A549 (cell line): ENCODE results near the gene DOCK9. TPM values are rescaled to one million over a fixed set of nuclear protein-coding genes. Genes with fewer than 3 reads are reported as not detected.

Experiments used
- ATAC-seq, 2 experiments: fragments of 200-7000 bp in 1 of 2; fragments of >200 bp in 1 of 2; cut with Nextera tagmentation in 1 of 2; cut with Tn5 transposase in 1 of 2; 3 replicates each; pipeline versions ENCODE4 v1.8.0 to v1.9.1; 2018 to 2020; ENCODE audit warnings: mild to moderate bottlenecking in 1 of 2, moderate library complexity in 1 of 2
- CTCF ChIA-PET: fragments of 300-600 bp; sonication (Branson Sonifier 250); formaldehyde crosslinking; extraction: SDS; loops from one replicate; lab custom pipeline; 2021; ENCODE audit warnings: antibody characterized with exemption, inconsistent platforms; lab: Yijun Ruan, JAX
- POLR2A ChIA-PET: fragments of 350-600 bp; formaldehyde crosslinking; extraction: SDS; loops from one replicate; lab custom pipeline; 2021; ENCODE audit warnings: antibody characterized with exemption, inconsistent platforms; lab: Yijun Ruan, JAX
- DNase-seq, 2 experiments: peaks; one replicate each; pipeline versions ENCODE4 v3.0.0 to v3.0.0-alpha.2; 2011 to 2016; ENCODE audit warnings: low read depth in 1 of 2, low spot score in 1 of 2
- FAIRE-seq: peaks from 2 replicates; lab custom pipeline; 2011; peaks lifted over from hg19 to GRCh38; lab: Jason Lieb, UNC
- H3K27ac ChIP-seq, 2 experiments: fragments of >200 bp; sonication (Bioruptor Twin); formaldehyde crosslinking; 3 replicates each; pipeline ENCODE4 v1.5.1; 2016 to 2017
- H3K4me1 ChIP-seq: fragments of >200 bp; sonication (Bioruptor Twin); formaldehyde crosslinking; 3 replicates; pipeline ENCODE4 v1.6.1; 2016
- H3K4me2 ChIP-seq: fragments of >200 bp; sonication (Bioruptor Twin); formaldehyde crosslinking; 3 replicates; pipeline ENCODE4 v1.6.1; 2016
- H3K4me3 ChIP-seq: fragments of >200 bp; sonication (Bioruptor Twin); formaldehyde crosslinking; 3 replicates; pipeline ENCODE4 v1.5.1; 2016
- H3K9me3 ChIP-seq: fragments of >200 bp; sonication (Bioruptor Twin); formaldehyde crosslinking; 3 replicates; pipeline ENCODE4 v1.6.1; 2016
- CBX2 ChIP-seq: fragments of 200-600 bp; sonication (generic); IDR thresholded peaks from 2 replicates; pipeline ENCODE4 v1.6.1; 2016; ENCODE audit warnings: low read depth, mild to moderate bottlenecking, borderline replicate concordance
- CBX8 ChIP-seq: fragments of 200-600 bp; sonication (generic); IDR thresholded peaks from 2 replicates; pipeline ENCODE4 v1.6.1; 2016
- EHMT2 ChIP-seq: fragments of 200-600 bp; sonication (generic); IDR thresholded peaks from 2 replicates; pipeline ENCODE4 v1.6.1; 2016; ENCODE audit warnings: antibody characterized with exemption, low read depth, mild to moderate bottlenecking, moderate library complexity
- EP300 ChIP-seq, 2 experiments: fragments of >200 bp; sonication (Bioruptor Twin); formaldehyde crosslinking; IDR thresholded peaks; 2 replicates in 1 of 2; 3 replicates in 1 of 2; pipeline ENCODE4 v1.6.1; 2016 to 2017
- FOSL2 ChIP-seq, 2 experiments: fragments of 450-650 bp in 1 of 2; fragments of >200 bp in 1 of 2; sonication (Bioruptor Twin) in 1 of 2; formaldehyde crosslinking; IDR thresholded peaks; 2 replicates each; pipeline versions ENCODE4 v1.5.0 to v1.6.1; 2016 to 2020; ENCODE audit warnings: mild to moderate bottlenecking in 1 of 2, moderate library complexity in 1 of 2
- GATA3 ChIP-seq: IDR thresholded peaks from 2 replicates; pipeline ENCODE4 v1.6.1; 2012; ENCODE audit warnings: borderline replicate concordance
- HEYL ChIP-seq: fragments of 250-450 bp; sonication (Bioruptor Pico); IDR thresholded peaks from 2 replicates; pipeline ENCODE4 v1.8.0; 2021; ENCODE audit warnings: mild to moderate bottlenecking, moderate library complexity
- JUNB ChIP-seq: fragments of >200 bp; sonication (Bioruptor Twin); formaldehyde crosslinking; IDR thresholded peaks from 2 replicates; pipeline ENCODE4 v1.6.1; 2016
- MAFK ChIP-seq: fragments of 450-650 bp; IDR thresholded peaks from 2 replicates; pipeline ENCODE4 v1.6.1; 2014; ENCODE audit not compliant: partially characterized antibody
- NR3C1 ChIP-seq: fragments of >200 bp; sonication (Bioruptor Twin); formaldehyde crosslinking; IDR thresholded peaks from 3 replicates; pipeline ENCODE4 v1.6.1; 2017
- PHF8 ChIP-seq: fragments of 200-600 bp; sonication (generic); IDR thresholded peaks from 2 replicates; pipeline ENCODE4 v1.6.1; 2016; ENCODE audit warnings: low read depth, mild to moderate bottlenecking, antibody characterized with exemption, moderate library complexity, borderline replicate concordance
- POLR2A ChIP-seq: IDR thresholded peaks from 2 replicates; pipeline ENCODE4 v1.6.1; 2012; ENCODE audit warnings: mild to moderate bottlenecking, low read length
- RAD21 ChIP-seq, 2 experiments: fragments of >200 bp in 1 of 2; sonication (Bioruptor Twin) in 1 of 2; formaldehyde crosslinking in 1 of 2; IDR thresholded peaks in 1 of 2; conservative IDR thresholded peaks in 1 of 2; 2 replicates in 1 of 2; 3 replicates in 1 of 2; pipeline ENCODE4 v1.6.1; 2012 to 2018; ENCODE audit warnings: inconsistent platforms in 1 of 2
- RARB ChIP-seq: fragments of 250-450 bp; sonication (Bioruptor Pico); IDR thresholded peaks from 2 replicates; pipeline ENCODE4 v1.8.0; 2021; ENCODE audit warnings: mild to moderate bottlenecking, moderate library complexity
- RCOR1 ChIP-seq: fragments of 150-350 bp; IDR thresholded peaks from 2 replicates; pipeline ENCODE4 v1.6.1; 2014; ENCODE audit warnings: antibody characterized with exemption, low read length, low read depth
- RFX5 ChIP-seq: fragments of 450-650 bp; IDR thresholded peaks from 2 replicates; pipeline ENCODE4 v1.7.1; 2014; ENCODE audit warnings: antibody characterized with exemption, mild to moderate bottlenecking, moderate library complexity
- SMC3 ChIP-seq: fragments of >200 bp; sonication (Bioruptor Twin); formaldehyde crosslinking; IDR thresholded peaks from 3 replicates; pipeline ENCODE4 v1.6.1; 2018; ENCODE audit warnings: inconsistent platforms
- TP53 ChIP-seq: fragments of 250-450 bp; sonication (Bioruptor Pico); IDR thresholded peaks from 2 replicates; pipeline ENCODE4 v1.5.0; 2021; ENCODE audit warnings: mild to moderate bottlenecking, moderate library complexity
- ZFP36 ChIP-seq: fragments of 450-650 bp; IDR thresholded peaks from 2 replicates; pipeline ENCODE4 v1.6.1; 2014; ENCODE audit warnings: borderline replicate concordance; ENCODE audit not compliant: partially characterized antibody
- ZNF302 ChIP-seq: fragments of 250-450 bp; sonication (Bioruptor Pico); IDR thresholded peaks from 2 replicates; pipeline ENCODE4 v1.9.0; 2021; ENCODE audit warnings: inconsistent platforms, mild to moderate bottlenecking, moderate library complexity
- ZSCAN20 ChIP-seq: fragments of 250-450 bp; sonication (Bioruptor Pico); IDR thresholded peaks from 2 replicates; pipeline ENCODE4 v1.8.0; 2022; ENCODE audit warnings: mild to moderate bottlenecking, moderate library complexity
- WGBS: methylation state at CpG from one replicate; pipeline ENCODE4 v1.1.6; 2017; ENCODE audit errors: missing lambda C conversion rate; 5-methylcytosine and 5-hydroxymethylcytosine counted together
- polyA plus RNA-seq, 4 experiments: library from polyadenylated mRNA; depleted of rRNA in 3 of 4; stranded (reverse); fragments of >200 nt; fragmentation: RNase III in 1 of 4; extraction: RNeasy Plus Mini Kit Qiagen cat#74134 plus additional on column Dnase treatment in 1 of 4; gene quantifications; 2 replicates in 3 of 4; 3 replicates in 1 of 4; pipeline ENCODE4 v1.2.3, GENCODE V29; 2011 to 2017
- TF ChIP-seq, protein P1 (sequence below): fragments of 200-600 bp; sonication (generic); IDR thresholded peaks from 2 replicates; pipeline ENCODE4 v1.6.1; 2016; ENCODE audit warnings: antibody characterized with exemption, mild to moderate bottlenecking, moderate library complexity
- TF ChIP-seq, protein P2 (sequence below): fragments of >200 bp; sonication (Bioruptor Twin); formaldehyde crosslinking; IDR thresholded peaks from 3 replicates; pipeline ENCODE4 v1.6.1; 2016
- TF ChIP-seq, protein P3 (sequence below): fragments of 450-650 bp; IDR thresholded peaks from 2 replicates; pipeline ENCODE4 v1.6.1; 2014; ENCODE audit warnings: antibody characterized with exemption
- TF ChIP-seq, protein P4 (sequence below): fragments of >200 bp; sonication (Bioruptor Twin); formaldehyde crosslinking; IDR thresholded peaks from 3 replicates; pipeline ENCODE4 v1.5.1; 2016
- TF ChIP-seq, protein P5 (sequence below): fragments of >200 bp; sonication (Bioruptor Twin); formaldehyde crosslinking; IDR thresholded peaks from 2 replicates; pipeline ENCODE4 v1.6.1; 2016
- TF ChIP-seq, protein P6 (sequence below): IDR thresholded peaks from 2 replicates; pipeline ENCODE4 v1.6.1; 2012; ENCODE audit warnings: low read depth, borderline replicate concordance
- TF ChIP-seq, protein P7 (sequence below): IDR thresholded peaks from 2 replicates; pipeline ENCODE4 v1.6.1; 2012

Gene DOCK9
- polyA plus RNA-seq, 2 of the 4 experiments (the other 2 are of a cell fraction), result 34.0 to 43.9 TPM

DNA sequence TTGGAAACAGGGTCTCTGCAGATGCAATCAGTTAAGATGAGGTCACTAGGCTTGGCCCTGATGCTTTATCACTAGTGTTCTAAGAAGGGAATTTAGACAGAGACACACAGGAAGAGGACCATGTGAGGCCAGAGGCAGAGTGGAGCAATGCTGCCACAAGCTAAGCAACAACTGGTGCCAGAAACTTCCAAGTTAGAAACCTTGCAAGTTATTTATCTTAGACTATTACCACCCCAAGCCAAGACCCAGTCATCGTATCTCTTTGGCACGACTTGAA is 81.1 kb downstream of the DOCK9 start:
- DNase-seq, result no peak
- 93% methylated on average over 2 of the region's 2 CpGs for WGBS
- ChIA-PET POLR2A (no interaction called here), CTCF (interaction anchor here (1.1 kb wide), 1 partner anchor 139 kb away, joined by 3 read pairs; no protein-coding TSS in a partner anchor)
- ATAC-seq, result no peak
- no peak for FAIRE-seq
- Histone ChIP-seq H3K9me3 (no peaks in the 10 kb centered on the region), H3K4me2 (no peak overlapping the region), H3K4me1 (no peaks in the 10 kb centered on the region), H3K4me3 (no peak overlapping the region), H3K27ac (no peak overlapping the region)
- TF ChIP-seq, protein P1, sequence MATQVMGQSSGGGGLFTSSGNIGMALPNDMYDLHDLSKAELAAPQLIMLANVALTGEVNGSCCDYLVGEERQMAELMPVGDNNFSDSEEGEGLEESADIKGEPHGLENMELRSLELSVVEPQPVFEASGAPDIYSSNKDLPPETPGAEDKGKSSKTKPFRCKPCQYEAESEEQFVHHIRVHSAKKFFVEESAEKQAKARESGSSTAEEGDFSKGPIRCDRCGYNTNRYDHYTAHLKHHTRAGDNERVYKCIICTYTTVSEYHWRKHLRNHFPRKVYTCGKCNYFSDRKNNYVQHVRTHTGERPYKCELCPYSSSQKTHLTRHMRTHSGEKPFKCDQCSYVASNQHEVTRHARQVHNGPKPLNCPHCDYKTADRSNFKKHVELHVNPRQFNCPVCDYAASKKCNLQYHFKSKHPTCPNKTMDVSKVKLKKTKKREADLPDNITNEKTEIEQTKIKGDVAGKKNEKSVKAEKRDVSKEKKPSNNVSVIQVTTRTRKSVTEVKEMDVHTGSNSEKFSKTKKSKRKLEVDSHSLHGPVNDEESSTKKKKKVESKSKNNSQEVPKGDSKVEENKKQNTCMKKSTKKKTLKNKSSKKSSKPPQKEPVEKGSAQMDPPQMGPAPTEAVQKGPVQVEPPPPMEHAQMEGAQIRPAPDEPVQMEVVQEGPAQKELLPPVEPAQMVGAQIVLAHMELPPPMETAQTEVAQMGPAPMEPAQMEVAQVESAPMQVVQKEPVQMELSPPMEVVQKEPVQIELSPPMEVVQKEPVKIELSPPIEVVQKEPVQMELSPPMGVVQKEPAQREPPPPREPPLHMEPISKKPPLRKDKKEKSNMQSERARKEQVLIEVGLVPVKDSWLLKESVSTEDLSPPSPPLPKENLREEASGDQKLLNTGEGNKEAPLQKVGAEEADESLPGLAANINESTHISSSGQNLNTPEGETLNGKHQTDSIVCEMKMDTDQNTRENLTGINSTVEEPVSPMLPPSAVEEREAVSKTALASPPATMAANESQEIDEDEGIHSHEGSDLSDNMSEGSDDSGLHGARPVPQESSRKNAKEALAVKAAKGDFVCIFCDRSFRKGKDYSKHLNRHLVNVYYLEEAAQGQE, result no peak
- TF ChIP-seq RCOR1, result no peak
- no peak for TF ChIP-seq EP300 (IDR thresholded peaks at IDR 0.05)
- no peak for TF ChIP-seq CBX8
- no peak for TF ChIP-seq EHMT2
- TF ChIP-seq GATA3, result no peak
- TF ChIP-seq ZNF302 (CRISPR knock-in tag), result no peak
- no peak for TF ChIP-seq POLR2A
- TF ChIP-seq PHF8, result no peak
- TF ChIP-seq ZSCAN20 (CRISPR knock-in tag), result no peak
- TF ChIP-seq, protein P2, sequence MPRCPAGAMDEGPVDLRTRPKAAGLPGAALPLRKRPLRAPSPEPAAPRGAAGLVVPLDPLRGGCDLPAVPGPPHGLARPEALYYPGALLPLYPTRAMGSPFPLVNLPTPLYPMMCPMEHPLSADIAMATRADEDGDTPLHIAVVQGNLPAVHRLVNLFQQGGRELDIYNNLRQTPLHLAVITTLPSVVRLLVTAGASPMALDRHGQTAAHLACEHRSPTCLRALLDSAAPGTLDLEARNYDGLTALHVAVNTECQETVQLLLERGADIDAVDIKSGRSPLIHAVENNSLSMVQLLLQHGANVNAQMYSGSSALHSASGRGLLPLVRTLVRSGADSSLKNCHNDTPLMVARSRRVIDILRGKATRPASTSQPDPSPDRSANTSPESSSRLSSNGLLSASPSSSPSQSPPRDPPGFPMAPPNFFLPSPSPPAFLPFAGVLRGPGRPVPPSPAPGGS, result no peak
- no peak for TF ChIP-seq JUNB
- TF ChIP-seq NR3C1, result no peak
- TF ChIP-seq HEYL, result no peak
- TF ChIP-seq RAD21 (conservative IDR thresholded peaks at IDR 0.05 in 1 of 2, IDR thresholded peaks at IDR 0.05 in 1 of 2), result no peak

DNA sequence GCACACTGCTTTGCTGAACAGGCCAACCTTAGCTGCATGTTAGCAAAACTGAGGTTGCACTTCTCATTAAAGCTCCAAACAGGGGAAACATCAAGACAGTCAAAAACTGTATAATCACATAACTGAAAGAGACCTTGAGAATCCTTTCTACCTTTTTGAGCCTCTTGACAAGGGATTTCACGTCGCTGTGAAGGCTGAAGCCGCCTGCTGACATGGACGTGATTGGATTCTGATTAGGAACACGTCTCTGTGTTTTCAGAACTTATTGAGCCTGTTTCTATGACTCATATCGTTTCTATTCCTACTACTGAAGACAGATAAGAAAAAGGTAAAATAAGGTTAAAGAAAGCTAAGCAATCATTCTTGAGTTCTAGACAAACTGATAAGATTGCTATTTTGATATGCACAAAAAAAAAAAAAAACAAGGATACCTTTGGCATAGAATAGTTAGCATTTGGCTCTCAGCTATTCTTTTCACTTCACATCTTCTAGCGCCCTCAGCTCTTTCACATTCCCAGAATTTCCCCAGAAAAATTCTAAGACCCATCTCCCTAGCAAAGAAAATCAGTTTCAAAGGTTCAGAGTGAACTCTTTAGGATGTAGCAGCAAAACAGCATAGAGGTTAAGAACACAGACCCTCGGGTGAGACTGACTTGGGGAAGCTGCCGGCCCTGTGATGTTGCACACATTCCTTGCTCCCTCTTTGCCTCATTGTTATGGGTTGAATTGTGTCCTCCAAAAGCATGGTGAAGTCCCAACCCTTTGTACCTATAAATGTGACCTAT is 81.6 kb downstream of the DOCK9 start:
- 87% methylated on average over 9 of the region's 9 CpGs for WGBS
- Histone ChIP-seq H3K27ac (no peak overlapping the region), H3K4me1 (no peaks in the 10 kb centered on the region), H3K4me3 (no peak overlapping the region), H3K9me3 (no peaks in the 10 kb centered on the region), H3K4me2 (no peak overlapping the region)
- TF ChIP-seq, protein P3, sequence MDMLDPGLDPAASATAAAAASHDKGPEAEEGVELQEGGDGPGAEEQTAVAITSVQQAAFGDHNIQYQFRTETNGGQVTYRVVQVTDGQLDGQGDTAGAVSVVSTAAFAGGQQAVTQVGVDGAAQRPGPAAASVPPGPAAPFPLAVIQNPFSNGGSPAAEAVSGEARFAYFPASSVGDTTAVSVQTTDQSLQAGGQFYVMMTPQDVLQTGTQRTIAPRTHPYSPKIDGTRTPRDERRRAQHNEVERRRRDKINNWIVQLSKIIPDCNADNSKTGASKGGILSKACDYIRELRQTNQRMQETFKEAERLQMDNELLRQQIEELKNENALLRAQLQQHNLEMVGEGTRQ, result no peak
- no peak for TF ChIP-seq CBX8
- TF ChIP-seq, protein P4, sequence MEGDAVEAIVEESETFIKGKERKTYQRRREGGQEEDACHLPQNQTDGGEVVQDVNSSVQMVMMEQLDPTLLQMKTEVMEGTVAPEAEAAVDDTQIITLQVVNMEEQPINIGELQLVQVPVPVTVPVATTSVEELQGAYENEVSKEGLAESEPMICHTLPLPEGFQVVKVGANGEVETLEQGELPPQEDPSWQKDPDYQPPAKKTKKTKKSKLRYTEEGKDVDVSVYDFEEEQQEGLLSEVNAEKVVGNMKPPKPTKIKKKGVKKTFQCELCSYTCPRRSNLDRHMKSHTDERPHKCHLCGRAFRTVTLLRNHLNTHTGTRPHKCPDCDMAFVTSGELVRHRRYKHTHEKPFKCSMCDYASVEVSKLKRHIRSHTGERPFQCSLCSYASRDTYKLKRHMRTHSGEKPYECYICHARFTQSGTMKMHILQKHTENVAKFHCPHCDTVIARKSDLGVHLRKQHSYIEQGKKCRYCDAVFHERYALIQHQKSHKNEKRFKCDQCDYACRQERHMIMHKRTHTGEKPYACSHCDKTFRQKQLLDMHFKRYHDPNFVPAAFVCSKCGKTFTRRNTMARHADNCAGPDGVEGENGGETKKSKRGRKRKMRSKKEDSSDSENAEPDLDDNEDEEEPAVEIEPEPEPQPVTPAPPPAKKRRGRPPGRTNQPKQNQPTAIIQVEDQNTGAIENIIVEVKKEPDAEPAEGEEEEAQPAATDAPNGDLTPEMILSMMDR, result no peak
- TF ChIP-seq ZFP36, result no peak
- no peak for TF ChIP-seq RFX5
- TF ChIP-seq SMC3, result no peak
- no peak for TF ChIP-seq POLR2A
- no peak for TF ChIP-seq CBX2
- no peak for TF ChIP-seq TP53
- TF ChIP-seq EP300 (IDR thresholded peaks at IDR 0.05), result no peak
- TF ChIP-seq FOSL2 (IDR thresholded peaks at IDR 0.05), result no peak
- no peak for TF ChIP-seq FOSL2 (CRISPR knock-in tag; IDR thresholded peaks at IDR 0.05)
- TF ChIP-seq, protein P5, sequence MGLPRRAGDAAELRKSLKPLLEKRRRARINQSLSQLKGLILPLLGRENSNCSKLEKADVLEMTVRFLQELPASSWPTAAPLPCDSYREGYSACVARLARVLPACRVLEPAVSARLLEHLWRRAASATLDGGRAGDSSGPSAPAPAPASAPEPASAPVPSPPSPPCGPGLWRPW, result no peak
- TF ChIP-seq, protein P6, sequence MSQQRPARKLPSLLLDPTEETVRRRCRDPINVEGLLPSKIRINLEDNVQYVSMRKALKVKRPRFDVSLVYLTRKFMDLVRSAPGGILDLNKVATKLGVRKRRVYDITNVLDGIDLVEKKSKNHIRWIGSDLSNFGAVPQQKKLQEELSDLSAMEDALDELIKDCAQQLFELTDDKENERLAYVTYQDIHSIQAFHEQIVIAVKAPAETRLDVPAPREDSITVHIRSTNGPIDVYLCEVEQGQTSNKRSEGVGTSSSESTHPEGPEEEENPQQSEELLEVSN, result no peak
- TF ChIP-seq RARB (CRISPR knock-in tag), result no peak
- TF ChIP-seq NR3C1, result no peak
- TF ChIP-seq, protein P7, sequence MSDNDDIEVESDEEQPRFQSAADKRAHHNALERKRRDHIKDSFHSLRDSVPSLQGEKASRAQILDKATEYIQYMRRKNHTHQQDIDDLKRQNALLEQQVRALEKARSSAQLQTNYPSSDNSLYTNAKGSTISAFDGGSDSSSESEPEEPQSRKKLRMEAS, result no peak
- no peak for TF ChIP-seq MAFK
- DNase-seq (no peak), FAIRE-seq (no peak), ATAC-seq (no peak)
- ChIA-PET POLR2A (no interaction called here), CTCF (interaction anchor here (1.1 kb wide), 1 partner anchor 140 kb away, joined by 3 read pairs; no protein-coding TSS in a partner anchor)
